K562 (cell line): ENCODE results near the gene ALOXE3. TPM values are rescaled to one million over a fixed set of nuclear protein-coding genes. Genes with fewer than 3 reads are reported as not detected.

Experiments
- BCOR ChIP-seq: fragments of 450-650 bp; IDR thresholded peaks from 2 replicates; pipeline ENCODE4 v1.6.1; 2016
- BRD4 ChIP-seq: fragments of 200-600 bp; sonication (generic); IDR thresholded peaks from 2 replicates; pipeline ENCODE4 v1.6.1; 2017; ENCODE audit warnings: inconsistent platforms
- ELF4 ChIP-seq: fragments of 450-650 bp; formaldehyde crosslinking; IDR thresholded peaks from 2 replicates; pipeline ENCODE4 v1.4.0; 2022; ENCODE audit warnings: missing genetic modification characterization
- FOSL1 ChIP-seq: fragments of 200-800 bp; sonication (Bioruptor generic); conservative IDR thresholded peaks from 2 replicates; pipeline ENCODE4 v1.6.1; 2016; ENCODE audit warnings: missing genetic modification characterization, missing compliant biosample characterization
- NEUROD1 ChIP-seq: fragments of 150-350 bp; IDR thresholded peaks from 2 replicates; pipeline ENCODE4 v1.6.1; 2014; ENCODE audit warnings: borderline replicate concordance, low read length, low read depth; ENCODE audit not compliant: partially characterized antibody
- NFIX ChIP-seq: fragments of 250-450 bp; sonication (Bioruptor Pico); IDR thresholded peaks from 2 replicates; pipeline ENCODE4 v1.4.0; 2020; ENCODE audit warnings: low read depth, mild to moderate bottlenecking, moderate library complexity
- OTX1 ChIP-seq: fragments of 450-650 bp; formaldehyde crosslinking; IDR thresholded peaks from 2 replicates; pipeline ENCODE4 v1.4.0; 2022; ENCODE audit warnings: mild to moderate bottlenecking
- RBBP5 ChIP-seq: fragments of 200-600 bp; sonication (generic); IDR thresholded peaks from 2 replicates; pipeline ENCODE4 v1.6.1; 2012; ENCODE audit warnings: borderline replicate concordance, mild to moderate bottlenecking, low read length, control low read depth, inconsistent platforms; ENCODE audit not compliant: insufficient read depth, poor library complexity, severe bottlenecking
- SMAD2 ChIP-seq: fragments of 150-350 bp; IDR thresholded peaks from 2 replicates; pipeline ENCODE4 v1.6.1; 2014; ENCODE audit warnings: low read depth, mild to moderate bottlenecking, low read length
- SOX6 ChIP-seq: fragments of 450-650 bp; IDR thresholded peaks from 2 replicates; pipeline ENCODE4 v1.6.1; 2014; ENCODE audit warnings: mild to moderate bottlenecking
- TAF9B ChIP-seq: fragments of 450-650 bp; IDR thresholded peaks from 2 replicates; pipeline ENCODE4 v1.6.1; 2018; ENCODE audit warnings: mild to moderate bottlenecking; ENCODE audit not compliant: partially characterized antibody
- U2AF1 ChIP-seq: fragments of 200-400 bp; formaldehyde crosslinking; optimal IDR thresholded peaks from 2 replicates; pipeline ENCODE3; 2017; ENCODE audit warnings: mild to moderate bottlenecking, low read depth, low read length, moderate library complexity
- ZBTB8A ChIP-seq: fragments of 450-650 bp; IDR thresholded peaks from 2 replicates; pipeline ENCODE4 v1.6.1; 2018; ENCODE audit warnings: mild to moderate bottlenecking, moderate library complexity; ENCODE audit not compliant: partially characterized antibody
- ZNF239 ChIP-seq: fragments of 250-450 bp; sonication (Bioruptor Pico); IDR thresholded peaks from 2 replicates; pipeline ENCODE4 v1.4.0; 2020; ENCODE audit warnings: mild to moderate bottlenecking
- polyA plus RNA-seq, 8 experiments: library from polyadenylated mRNA; depleted of rRNA in 4 of 8; stranded (reverse) in 5 of 8; unstranded in 3 of 8; fragments of >200 nt; fragmentation: Nextera tagmentation in 2 of 8; fragmentation: Illumina TruSeq in 1 of 8; extraction: Ambion mirVana in 2 of 8; extraction: Trizol in 1 of 8; gene quantifications; 2 replicates each; pipeline versions ENCODE4 v1.2.1 to v1.2.3, GENCODE V29; 2011 to 2014; ENCODE audit warnings: inconsistent platforms in 1 of 8, missing spikeins in 1 of 8
- total RNA-seq, 7 experiments: library from RNA; depleted of rRNA in 6 of 7; stranded (reverse); fragments of >200 nt in 6 of 7; fragmentation: Illumina TruSeq in 2 of 7; extraction: Trizol in 2 of 7; gene quantifications; 2 replicates each; pipeline versions ENCODE4 v1.2.1 to v1.2.3, GENCODE V29; 2011 to 2021; ENCODE audit warnings: low replicate concordance in 1 of 7
- TF ChIP-seq, protein P1 (sequence below): fragments of 450-650 bp; IDR thresholded peaks from 2 replicates; pipeline ENCODE4 v1.6.1; 2016; ENCODE audit warnings: borderline replicate concordance
- TF ChIP-seq, protein P2 (sequence below), 2 experiments: IDR thresholded peaks; 2 replicates each; pipeline ENCODE4 v1.6.1; 2012; ENCODE audit warnings: improper control_type of control experiment in 2 of 2, low read depth in 2 of 2, low read length in 2 of 2, borderline replicate concordance in 1 of 2
- TF ChIP-seq, protein P3 (sequence below), 2 experiments: fragments of 200-800 bp in 1 of 2; sonication (Bioruptor generic) in 1 of 2; sonication (generic) in 1 of 2; formaldehyde crosslinking in 1 of 2; IDR thresholded peaks in 1 of 2; conservative IDR thresholded peaks in 1 of 2; 2 replicates each; pipeline versions ENCODE4 v1.5.0 to v1.6.1; 2016 to 2020; ENCODE audit warnings: missing compliant biosample characterization in 1 of 2, missing genetic modification characterization in 1 of 2, missing genetic modification reagents in 1 of 2
- TF ChIP-seq, protein P4 (sequence below), 2 experiments: fragments of 250-450 bp in 1 of 2; fragments of 450-650 bp in 1 of 2; sonication (Bioruptor Pico) in 1 of 2; IDR thresholded peaks; 2 replicates each; pipeline versions ENCODE4 v1.6.1 to v1.8.0; 2016 to 2021; ENCODE audit warnings: mild to moderate bottlenecking in 2 of 2, moderate library complexity in 2 of 2, missing compliant biosample characterization in 1 of 2, missing genetic modification characterization in 1 of 2

ALOXE3 gene
- total and polyA plus RNA-seq, 9 of the 15 experiments (the other 6 are each of a cell fraction or from before 2014, with no cell fraction given), result 0.04 TPM; not detected in 8

DNA sequence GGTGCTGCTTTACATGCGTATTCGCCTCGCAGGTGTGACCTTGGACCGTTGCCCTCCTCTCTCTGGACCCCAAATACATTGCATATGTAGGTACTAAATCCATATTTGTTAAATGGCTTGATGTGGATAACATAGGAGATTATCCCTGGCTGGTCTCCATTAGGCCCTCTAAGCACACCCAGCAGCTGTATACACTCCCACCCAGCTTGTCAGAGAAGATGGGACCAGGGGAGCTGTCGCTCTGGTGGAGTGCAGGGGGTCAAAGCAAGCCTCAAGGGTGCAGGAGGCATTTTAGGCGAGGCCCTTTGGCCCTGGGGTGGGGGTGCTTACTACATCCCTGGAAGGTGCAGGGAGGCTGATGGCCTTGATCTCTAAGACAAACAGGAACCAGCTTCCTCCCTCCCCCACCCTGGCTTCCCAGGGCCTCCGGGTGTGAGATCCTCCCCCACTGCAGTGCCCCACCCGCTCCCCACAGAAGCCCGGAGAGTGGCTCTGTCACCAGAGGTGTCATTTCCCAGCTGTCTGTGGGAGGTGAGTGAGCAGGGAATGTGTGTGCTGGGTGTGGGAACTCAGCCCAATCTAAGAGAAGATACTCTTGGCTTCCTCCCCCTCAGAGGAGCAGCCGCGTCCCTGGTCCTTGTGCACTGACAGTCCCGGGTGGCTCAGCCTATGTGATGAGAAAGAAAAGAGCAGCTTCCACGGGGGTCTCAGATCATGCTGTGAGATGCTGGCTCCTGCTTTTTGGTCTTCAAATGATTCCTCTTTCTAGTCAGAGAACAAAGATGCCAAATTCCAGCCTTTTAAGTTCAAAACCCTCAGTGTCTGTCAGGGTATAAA, 45.9 kb upstream of the ALOXE3 start (continued):
- TF ChIP-seq TAF9B (peak; percentile 65), BRD4 (no peak), ZNF239 (CRISPR knock-in tag) (no peak), FOSL1 (peak; percentile 47; the same call in 1 of the 2 replicates), NEUROD1 (peak; percentile 20), ZBTB8A (no peak), ELF4 (CRISPR knock-in tag) (no peak), NFIX (no peak), BCOR (no peak), RBBP5 (peak; percentile 58), SMAD2 (no peak), U2AF1 (no peak), SOX6 (peak; percentile 62; the same call in 1 of the 2 replicates), OTX1 (CRISPR knock-in tag) (0 out of 2 replicates have a peak, but pooled peaks have one; percentile 34)
- TF ChIP-seq, protein P1, sequence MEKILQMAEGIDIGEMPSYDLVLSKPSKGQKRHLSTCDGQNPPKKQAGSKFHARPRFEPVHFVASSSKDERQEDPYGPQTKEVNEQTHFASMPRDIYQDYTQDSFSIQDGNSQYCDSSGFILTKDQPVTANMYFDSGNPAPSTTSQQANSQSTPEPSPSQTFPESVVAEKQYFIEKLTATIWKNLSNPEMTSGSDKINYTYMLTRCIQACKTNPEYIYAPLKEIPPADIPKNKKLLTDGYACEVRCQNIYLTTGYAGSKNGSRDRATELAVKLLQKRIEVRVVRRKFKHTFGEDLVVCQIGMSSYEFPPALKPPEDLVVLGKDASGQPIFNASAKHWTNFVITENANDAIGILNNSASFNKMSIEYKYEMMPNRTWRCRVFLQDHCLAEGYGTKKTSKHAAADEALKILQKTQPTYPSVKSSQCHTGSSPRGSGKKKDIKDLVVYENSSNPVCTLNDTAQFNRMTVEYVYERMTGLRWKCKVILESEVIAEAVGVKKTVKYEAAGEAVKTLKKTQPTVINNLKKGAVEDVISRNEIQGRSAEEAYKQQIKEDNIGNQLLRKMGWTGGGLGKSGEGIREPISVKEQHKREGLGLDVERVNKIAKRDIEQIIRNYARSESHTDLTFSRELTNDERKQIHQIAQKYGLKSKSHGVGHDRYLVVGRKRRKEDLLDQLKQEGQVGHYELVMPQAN, result no peak
- TF ChIP-seq, protein P2, sequence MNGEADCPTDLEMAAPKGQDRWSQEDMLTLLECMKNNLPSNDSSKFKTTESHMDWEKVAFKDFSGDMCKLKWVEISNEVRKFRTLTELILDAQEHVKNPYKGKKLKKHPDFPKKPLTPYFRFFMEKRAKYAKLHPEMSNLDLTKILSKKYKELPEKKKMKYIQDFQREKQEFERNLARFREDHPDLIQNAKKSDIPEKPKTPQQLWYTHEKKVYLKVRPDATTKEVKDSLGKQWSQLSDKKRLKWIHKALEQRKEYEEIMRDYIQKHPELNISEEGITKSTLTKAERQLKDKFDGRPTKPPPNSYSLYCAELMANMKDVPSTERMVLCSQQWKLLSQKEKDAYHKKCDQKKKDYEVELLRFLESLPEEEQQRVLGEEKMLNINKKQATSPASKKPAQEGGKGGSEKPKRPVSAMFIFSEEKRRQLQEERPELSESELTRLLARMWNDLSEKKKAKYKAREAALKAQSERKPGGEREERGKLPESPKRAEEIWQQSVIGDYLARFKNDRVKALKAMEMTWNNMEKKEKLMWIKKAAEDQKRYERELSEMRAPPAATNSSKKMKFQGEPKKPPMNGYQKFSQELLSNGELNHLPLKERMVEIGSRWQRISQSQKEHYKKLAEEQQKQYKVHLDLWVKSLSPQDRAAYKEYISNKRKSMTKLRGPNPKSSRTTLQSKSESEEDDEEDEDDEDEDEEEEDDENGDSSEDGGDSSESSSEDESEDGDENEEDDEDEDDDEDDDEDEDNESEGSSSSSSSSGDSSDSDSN (IDR thresholded peaks at IDR 0.05; ENCODE audit: borderline replicate concordance in 1 of 2, low read depth in 2 of 2, low read length in 2 of 2), result no peak
- TF ChIP-seq, protein P3, sequence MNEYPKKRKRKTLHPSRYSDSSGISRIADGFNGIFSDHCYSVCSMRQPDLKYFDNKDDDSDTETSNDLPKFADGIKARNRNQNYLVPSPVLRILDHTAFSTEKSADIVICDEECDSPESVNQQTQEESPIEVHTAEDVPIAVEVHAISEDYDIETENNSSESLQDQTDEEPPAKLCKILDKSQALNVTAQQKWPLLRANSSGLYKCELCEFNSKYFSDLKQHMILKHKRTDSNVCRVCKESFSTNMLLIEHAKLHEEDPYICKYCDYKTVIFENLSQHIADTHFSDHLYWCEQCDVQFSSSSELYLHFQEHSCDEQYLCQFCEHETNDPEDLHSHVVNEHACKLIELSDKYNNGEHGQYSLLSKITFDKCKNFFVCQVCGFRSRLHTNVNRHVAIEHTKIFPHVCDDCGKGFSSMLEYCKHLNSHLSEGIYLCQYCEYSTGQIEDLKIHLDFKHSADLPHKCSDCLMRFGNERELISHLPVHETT (CRISPR knock-in tag; conservative IDR thresholded peaks at IDR 0.05 in 1 of 2, IDR thresholded peaks at IDR 0.05 in 1 of 2), result peak in 1 of 2 experiments; percentile 52; a peak in 1 of 4 replicates
- TF ChIP-seq, protein P4, sequence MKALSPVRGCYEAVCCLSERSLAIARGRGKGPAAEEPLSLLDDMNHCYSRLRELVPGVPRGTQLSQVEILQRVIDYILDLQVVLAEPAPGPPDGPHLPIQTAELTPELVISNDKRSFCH (CRISPR knock-in tag; IDR thresholded peaks at IDR 0.05), result no peak
- TF ChIP-seq, protein P4 (tag; IDR thresholded peaks at IDR 0.05), result no peak
